Subcutaneous adipose tissue (tissue), 4 donors: ENCODE results near the gene RIMS4. TPM values are rescaled to one million over a fixed set of nuclear protein-coding genes. Genes with fewer than 3 reads are reported as not detected.

ENCODE experiments used
- total RNA-seq, 4 donors: library from RNA; depleted of rRNA; stranded (reverse); fragments of >200 nt; gene quantifications; one replicate each; pipeline ENCODE4 v1.1.0, GENCODE V29; 2016
- TF ChIP-seq, protein P1 (sequence below): fragments of 450-650 bp; IDR thresholded peaks from one replicate; pipeline ENCODE4 v1.5.1; 2016; ENCODE audit warnings: low read depth, mild to moderate bottlenecking, control low read depth, antibody characterized with exemption, moderate library complexity

The RIMS4 gene
- total RNA-seq, 4 donors from 2014 or later, result 0.34 to 0.44 TPM; not detected in 2

GRCh38 chr20:44745122-44745597 is 65.2 kb downstream of the RIMS4 start:
- TF ChIP-seq, protein P1, sequence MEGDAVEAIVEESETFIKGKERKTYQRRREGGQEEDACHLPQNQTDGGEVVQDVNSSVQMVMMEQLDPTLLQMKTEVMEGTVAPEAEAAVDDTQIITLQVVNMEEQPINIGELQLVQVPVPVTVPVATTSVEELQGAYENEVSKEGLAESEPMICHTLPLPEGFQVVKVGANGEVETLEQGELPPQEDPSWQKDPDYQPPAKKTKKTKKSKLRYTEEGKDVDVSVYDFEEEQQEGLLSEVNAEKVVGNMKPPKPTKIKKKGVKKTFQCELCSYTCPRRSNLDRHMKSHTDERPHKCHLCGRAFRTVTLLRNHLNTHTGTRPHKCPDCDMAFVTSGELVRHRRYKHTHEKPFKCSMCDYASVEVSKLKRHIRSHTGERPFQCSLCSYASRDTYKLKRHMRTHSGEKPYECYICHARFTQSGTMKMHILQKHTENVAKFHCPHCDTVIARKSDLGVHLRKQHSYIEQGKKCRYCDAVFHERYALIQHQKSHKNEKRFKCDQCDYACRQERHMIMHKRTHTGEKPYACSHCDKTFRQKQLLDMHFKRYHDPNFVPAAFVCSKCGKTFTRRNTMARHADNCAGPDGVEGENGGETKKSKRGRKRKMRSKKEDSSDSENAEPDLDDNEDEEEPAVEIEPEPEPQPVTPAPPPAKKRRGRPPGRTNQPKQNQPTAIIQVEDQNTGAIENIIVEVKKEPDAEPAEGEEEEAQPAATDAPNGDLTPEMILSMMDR, result no peak

GRCh38 chr20:44743916-44744655 is 66.3 kb downstream of the RIMS4 start:
- TF ChIP-seq, protein P1, result no peak

DNA sequence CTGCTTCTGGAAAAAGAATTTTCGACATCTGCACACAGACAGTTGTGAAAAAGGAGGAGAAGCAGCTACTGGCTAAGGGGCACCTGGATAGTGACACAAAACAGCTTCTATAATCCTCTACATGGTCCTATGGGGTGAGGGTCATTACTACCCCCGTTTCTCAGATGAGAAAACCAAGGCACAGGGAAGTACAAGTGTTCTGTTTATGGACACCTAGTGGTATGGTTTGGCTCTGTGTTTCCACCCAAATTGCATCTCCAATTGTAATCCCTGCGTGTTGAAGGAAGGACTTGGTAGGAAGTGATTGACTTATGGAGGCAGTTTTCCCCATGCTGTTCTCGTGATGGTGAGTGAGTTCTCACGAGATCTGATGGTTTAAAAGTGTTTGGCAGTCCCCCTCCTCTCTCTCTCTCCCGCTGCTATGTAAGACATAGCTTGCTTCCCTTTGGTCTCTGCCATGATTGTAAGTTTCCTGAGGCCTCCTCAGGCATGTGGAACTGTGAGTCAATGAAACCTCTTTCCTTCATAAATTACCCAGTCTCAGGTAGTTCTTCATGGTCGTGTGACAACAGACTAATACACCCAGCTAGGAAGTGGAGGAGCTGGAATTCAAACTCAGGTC is 67.2 kb downstream of the RIMS4 start:
- TF ChIP-seq, protein P1, result no peak

DNA sequence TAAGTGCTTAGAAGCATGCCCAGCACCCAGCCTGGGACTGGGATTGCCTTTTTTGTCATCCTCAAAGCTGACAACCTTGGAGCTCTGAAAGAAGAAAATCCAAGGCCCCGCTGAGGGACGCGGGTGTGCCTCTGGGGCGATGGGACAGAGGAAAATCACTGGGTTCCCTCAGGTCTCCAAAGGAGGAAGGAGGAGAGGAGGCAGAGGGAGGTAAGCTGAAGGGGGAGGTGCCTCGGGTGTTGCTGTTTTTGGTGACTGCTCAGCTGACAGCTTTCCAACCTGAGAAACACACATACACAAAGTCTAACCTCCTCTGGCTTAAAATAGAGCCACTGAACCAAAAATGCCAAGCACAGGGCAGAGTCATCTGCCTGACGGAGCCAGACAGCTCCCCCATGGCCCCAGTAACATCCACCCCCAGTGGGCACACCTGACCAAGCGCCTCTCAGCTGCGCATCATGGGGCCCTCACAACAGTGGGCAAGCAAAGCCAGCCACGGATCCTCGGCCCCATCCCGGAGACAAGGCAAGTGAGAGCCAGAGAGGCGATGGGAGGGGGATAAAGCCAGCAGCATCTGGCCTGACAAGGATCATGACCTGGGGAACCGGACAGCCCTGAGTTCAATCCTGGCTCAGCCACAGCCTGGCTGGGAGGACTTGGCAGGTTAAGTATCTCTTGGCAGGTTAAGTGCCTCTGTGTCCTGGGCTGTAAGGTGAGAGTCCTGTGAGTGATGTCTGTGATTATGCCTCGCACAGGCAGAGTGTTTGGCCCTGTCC is 67.9 kb downstream of the RIMS4 start:
- TF ChIP-seq, protein P1, result no peak

DNA sequence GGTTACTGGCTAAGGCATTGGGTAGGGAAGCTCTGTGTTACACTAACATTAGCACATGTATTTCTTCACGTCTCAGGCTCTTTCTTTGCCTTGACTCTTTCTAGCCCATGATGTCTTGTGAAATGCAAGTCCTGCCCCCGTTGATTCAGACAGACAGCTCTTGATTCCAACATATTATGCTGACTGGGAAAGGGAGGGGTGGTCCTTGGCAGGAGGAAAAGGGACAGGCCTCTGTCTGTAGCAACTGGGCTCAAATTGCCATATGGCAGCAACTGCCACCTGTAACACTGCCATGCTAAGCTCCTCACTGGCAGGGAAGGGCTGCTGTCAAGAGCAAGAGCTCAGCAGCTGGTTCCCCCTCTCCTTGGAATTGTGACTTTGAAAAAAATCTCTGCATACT is 70.4 kb downstream of the RIMS4 start:
- TF ChIP-seq, protein P1, result no peak

- TF ChIP-seq, protein P1, result no peak
Measured at GRCh38 chr20:44738813-44739477, 71.4 kb downstream of the RIMS4 start.

DNA sequence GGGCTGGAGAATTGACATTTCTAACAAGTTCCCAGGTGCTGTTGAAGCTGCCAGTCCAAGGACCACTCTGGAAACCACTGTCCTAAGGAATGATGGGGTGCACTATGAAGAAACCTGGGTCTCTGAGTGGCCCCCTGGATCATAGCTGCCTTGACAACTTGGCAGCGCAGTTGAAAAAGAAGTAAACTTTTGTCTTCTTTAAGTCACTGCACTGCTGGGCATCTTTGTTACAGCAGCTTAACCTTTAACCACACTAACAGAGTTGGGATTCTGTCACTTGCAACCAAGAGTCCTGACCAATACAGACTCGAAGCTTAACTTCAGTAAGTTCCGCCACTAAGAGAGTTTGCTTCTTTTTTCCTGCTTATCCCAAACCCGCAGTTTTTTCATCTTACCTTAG is 73.2 kb downstream of the RIMS4 start:
- TF ChIP-seq, protein P1, result no peak
